DMS153 (cell line): Measurements from ENCODE around the gene PDE9A.
"Not testable (repeated sequence)": the region's sequence is repeated elsewhere in the genome, so short reads cannot be mapped to it uniquely, and the experiment has no call there.

Source experiments
- DNase-seq: peaks from one replicate; lab custom pipeline; 2025; lab: John Stamatoyannopoulos, UW

Gene PDE9A

GRCh38 chr21:42715427-42715826 is 62.0 kb downstream of the PDE9A start:
- DNase-seq, result not testable (repeated sequence)

DNA sequence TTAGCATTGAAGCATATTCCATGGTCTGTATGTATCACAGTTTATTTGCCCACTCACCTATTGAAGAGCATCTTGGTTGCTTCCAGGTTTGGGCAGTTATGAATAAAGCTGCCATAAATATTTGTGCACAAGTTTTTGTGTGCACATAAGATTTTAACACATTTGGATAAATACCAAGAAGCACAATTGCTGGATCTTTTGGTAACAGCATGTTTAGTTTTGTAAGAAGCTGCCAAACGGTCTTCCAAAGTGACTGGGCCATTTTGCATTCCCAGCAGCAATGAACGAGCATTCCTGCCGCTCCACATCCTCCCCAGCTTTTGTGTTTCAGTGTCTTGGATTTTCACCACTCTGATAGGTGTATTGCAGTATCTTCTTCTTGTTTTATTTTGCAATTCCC is 62.7 kb downstream of the PDE9A start:
- DNase-seq, result no peak

DNA sequence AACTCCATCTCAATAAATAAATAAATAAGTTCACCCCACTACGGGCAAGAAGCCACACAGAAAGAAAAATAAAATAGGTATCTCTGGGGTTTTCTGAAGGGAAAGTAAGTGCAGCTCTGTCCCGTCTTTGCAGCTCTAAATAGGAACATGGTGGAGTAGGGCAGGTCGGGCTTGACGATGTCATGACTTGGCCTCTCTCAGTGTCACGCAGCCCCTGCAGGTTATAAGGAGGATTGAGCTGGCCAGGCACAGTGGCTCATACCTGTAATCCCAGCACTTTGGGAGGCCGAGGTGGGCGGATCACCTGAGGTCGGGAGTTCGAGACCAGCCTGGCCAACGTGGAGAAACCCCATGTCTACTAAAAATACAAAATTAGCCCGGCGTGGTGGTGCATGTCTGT is 67.1 kb downstream of the PDE9A start:
- DNase-seq, result not testable (repeated sequence)

DNA sequence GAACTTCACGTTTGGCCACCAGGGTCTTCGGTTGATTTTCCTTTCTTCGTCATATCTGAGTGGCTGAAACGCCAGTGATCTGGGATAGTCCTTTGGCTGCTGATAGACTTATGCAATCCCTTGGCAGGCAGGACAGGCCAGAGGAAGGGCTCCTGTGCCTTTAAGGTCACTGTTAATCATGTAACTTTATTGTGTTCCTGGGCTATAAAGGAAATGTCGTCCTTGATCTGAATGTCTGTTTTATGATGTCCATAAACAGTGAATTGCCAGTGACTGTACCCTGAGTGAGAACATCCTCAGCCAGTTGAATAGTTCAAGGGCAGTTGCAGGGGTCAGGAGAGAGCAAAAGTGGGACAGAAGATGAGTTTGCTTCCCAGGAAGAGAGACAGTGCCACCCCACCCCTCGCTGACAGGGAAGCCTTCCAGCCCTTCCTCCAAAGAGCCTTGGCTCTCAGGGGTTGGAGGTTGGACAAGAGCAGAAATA is 68.0 kb downstream of the PDE9A start:
- no peak for DNase-seq

DNA sequence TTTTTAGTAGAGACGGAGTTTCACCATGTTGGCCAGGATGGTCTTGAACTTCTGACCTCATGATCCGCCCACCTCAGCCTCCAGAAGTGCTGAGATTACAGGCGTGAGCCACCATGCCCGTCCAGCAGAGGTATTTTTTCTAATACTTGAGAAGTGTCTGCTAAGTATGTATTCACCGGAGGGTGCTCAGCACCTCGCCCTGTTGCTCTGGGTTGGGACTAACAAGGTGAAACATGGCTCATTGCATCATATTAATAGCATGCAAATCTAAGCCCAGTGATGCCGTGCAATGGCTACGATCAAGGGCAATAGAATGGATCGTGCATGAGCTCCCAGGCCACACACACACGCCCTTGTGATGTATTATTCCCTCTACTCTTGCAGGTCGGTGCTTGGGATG is 68.7 kb downstream of the PDE9A start:
- no peak for DNase-seq

DNA sequence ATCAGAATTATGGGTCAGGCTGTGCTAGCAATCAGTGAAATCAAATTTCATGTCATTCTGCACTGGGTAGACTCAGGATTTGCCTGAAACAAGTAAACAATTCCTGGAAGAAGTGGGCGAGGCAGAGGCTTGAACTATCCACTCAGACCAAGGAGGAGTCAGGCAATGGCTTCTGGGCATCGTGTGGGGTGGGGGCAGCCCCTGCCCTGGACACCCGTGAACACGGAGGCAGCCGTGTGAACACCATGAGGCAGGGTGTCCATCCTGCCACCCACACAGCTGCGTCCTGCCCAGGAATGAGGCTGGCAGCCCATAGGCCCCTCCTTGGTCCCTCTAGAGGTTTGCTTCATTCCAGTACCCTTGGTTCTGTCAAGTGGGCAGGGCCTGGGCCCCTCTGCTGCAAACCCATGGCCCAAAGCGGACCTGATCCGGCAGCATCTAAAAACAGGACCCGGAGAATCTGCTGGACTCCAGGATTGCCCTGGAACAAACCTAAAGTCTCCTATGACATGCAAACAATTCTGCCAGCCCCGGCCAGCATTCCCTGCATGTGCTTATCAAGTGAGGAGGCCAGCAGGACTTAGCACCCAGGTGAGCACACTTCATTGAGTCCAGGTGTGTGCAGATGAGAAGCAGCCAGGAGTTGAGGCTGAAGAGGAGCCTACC is 69.5 kb downstream of the PDE9A start:
- no peak for DNase-seq

DNA sequence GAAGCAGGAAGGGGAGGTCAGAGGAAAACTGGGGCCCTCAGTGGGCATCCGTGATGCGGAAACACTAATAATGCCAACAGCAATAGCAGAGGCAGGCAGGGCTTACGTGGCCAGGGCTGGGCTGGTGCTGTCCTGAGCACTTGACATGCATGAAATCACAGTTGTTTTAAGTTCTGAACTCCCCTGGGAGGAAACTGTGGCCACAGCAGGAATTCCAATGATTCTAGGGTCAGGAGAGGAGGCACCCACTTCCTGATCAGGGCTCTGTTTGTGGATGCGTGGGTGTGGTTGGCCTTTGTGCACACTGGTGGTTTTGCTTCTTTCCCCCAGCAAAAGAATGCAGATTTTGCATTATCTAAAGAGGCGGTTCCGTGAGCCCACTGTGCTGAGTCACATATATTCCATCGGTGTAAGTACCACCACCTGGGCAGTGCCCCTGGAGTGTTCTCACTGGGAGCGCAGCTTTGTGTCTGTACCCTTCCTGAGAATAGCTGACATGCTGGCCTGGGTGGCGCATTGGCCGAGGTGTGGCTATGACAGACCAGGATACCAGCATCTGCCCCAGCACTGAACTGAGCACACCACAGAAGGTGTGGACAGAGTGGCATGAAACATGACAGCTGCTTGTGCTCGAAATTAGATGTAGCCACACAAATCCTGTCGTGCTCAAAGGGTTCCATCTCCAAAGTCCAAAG is 71.0 kb downstream of the PDE9A start:
- DNase-seq, result peak; percentile 10

DNA sequence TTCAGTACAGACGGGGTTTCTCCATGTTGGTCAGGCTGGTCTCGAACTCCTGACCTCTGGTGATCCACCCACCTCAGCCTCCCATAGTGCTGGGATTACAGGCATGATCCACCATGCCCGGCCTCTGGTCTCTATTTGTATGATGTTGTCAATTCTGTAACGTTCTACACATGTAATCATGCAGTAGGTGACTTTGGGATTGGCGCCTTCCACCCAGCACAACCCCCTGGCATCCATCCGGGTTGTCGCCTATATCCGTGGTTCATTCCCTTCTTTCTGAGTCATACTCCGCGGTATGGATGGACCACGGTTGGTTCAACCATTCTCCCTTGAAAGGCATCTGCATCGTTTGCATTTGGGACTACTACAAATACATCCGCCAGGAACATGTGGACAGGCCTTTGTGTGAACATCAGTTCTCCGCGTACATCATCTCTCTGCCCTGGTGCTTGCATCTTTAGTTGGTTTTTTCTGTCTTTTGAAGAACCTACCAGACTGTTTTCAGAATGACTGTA is 72.1 kb downstream of the PDE9A start:
- DNase-seq, result no peak

DNA sequence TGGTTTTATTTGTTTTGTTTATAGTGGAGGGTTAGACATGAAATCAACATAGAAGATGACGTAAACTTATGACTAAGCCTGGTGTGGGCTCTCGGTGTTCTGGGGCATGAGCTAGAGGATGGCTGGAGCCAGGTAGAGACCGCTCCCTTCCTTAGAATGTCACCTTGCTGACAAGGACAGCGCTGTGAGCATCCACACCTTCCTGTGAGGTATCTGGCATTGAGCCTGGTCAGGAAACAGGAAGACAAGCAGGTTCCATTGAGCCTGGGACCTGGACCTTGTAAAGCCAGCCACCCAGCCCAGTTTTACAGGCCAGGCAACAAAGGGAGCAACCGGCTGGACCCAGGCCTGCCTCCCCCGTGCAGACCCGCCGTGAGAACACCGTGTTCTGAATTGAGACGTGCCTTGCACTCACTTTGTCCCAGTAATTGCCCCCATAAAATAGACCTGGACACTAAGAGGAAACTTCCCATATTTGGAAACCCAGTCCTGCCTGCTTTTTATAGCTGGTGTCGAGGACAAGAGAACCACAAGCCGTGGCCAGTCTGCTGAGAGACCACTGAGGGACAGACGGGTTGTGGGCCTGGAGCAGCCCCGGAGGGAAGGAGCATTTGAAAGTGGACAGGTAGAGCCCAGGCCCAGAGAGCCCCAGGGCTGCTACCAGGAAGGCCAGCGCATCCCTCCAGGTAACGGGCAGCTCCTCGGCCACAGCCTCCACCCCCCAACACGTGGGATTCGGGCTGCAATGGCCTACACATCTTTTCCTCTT is 78.0 kb downstream of the PDE9A start:
- no peak for DNase-seq

DNA sequence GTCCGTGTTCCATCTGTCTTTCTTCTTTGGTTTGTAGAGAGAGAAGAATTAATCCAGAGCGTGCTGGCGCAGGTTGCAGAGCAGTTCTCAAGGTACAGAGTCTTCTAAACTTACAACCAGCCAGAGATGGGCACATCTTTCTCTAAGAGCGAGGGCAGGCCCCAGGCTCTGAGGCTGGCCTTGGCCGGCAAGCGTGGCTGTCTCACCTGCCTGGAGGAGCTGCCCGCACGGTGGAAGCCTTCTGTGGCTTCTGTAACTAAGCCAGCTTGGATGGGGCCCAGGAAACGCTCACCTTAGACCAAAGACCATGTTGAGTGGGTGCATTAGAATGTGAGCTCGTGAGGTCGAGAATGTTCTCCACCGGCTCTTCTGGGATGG is 78.6 kb downstream of the PDE9A start:
- DNase-seq, result no peak

DNA sequence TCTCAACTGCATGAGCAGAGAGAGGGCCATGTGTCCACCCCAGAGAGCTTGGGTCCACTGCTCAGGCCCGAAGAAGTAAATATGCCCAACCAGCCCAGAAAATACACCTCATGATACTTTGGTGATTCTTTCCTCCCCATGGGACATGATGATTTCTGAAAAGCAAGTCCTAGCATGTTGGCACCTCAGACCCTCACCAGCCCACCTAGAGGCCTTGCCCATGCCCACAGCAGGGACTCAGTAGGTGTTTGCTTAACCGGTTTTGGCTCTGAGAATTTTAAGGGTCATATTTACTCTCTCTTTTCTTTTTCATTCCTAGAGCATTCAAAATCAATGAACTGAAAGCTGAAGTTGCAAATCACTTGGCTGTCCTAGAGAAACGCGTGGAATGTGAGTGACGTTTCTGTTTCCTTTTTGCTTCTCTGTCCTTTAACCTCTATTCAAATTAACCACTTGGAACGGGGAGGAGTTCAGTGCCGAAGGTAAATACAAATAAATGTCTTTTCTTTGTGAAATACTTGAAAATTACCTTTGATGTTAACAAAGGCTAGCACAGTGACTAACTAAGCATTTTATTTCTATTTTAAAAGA is 79.7 kb downstream of the PDE9A start:
- DNase-seq, result no peak

DNA sequence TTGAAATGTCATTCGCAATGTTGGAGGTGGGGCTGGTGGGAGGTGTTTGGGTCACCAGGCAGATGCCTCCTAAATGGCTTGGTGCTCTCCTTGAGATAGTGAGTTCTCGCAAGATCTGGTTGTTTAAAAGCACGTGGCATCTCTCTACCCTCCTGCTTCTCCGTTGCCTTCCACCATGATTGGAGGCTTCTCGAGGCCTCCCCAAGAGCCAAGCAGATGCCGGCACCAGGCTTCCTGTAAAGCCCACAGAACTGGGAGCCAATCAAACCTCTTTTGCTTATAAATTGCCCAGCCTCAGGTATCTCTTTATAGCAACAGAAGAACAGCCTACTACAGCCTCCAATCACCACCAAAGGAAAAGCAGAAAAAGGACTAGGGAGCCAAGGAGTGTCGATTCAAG is 80.5 kb downstream of the PDE9A start:
- no peak for DNase-seq

GRCh38 chr21:42734323-42734971 is 81.0 kb downstream of the PDE9A start:
- DNase-seq, result no peak

DNA sequence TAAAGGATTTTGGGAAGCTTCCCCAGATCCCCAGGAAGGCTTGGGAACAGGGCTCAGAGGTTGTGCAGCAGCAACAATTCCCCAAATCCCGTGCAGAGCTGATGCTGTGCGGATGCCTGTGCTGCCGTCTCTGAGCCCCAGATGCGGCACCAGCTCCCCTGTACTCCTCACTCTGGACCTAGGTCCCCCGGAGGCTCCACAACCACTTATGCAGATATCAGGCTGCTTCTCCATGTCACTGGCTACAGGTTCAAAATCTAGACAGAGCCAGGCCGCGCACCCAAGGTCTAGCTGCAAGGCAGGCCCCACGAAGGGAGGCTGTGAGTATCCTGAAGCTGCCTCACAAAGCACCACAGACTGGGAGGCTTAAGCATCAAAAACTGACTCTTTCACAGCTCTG is 81.6 kb downstream of the PDE9A start:
- no peak for DNase-seq

- no peak for DNase-seq
These were observed 82.5 kb downstream of the PDE9A start for GRCh38 chr21:42735944-42736343.

DNA sequence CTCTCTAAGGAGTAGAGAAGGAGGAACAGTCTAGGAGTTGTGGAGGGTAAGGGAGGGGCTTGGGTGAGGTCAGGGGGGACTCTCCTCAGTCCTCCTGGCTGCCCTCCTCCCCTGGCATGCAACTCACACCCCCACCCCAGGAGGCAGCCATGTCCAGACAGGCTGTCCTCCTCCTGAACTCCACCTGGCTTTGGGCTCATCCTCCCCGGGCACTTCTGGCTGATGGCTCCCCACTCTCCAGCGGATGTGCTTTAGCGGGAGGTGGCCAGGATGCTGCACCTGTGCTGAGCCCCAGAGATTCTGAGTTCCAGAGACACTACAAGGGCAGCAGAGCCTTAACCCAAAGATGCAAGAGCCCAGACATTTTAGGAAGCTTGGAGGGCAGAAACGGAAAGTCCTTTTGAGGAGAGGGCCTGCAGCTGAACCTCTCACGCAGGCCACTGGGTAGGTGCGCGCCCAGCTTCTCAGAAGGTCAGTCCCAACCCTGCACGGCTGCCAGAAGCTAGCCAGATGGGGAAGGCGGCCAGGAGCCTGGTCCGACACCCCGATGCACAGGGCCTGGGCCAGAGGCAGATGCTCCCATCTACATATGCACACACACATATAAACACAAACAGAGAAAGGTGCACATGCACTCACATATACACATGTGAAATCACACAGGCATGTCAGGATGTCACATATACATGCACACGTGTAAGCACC is 83.4 kb downstream of the PDE9A start:
- DNase-seq, result no peak

GRCh38 chr21:42737951-42738590 is 84.7 kb downstream of the PDE9A start:
- peak; percentile 67 for DNase-seq

DNA sequence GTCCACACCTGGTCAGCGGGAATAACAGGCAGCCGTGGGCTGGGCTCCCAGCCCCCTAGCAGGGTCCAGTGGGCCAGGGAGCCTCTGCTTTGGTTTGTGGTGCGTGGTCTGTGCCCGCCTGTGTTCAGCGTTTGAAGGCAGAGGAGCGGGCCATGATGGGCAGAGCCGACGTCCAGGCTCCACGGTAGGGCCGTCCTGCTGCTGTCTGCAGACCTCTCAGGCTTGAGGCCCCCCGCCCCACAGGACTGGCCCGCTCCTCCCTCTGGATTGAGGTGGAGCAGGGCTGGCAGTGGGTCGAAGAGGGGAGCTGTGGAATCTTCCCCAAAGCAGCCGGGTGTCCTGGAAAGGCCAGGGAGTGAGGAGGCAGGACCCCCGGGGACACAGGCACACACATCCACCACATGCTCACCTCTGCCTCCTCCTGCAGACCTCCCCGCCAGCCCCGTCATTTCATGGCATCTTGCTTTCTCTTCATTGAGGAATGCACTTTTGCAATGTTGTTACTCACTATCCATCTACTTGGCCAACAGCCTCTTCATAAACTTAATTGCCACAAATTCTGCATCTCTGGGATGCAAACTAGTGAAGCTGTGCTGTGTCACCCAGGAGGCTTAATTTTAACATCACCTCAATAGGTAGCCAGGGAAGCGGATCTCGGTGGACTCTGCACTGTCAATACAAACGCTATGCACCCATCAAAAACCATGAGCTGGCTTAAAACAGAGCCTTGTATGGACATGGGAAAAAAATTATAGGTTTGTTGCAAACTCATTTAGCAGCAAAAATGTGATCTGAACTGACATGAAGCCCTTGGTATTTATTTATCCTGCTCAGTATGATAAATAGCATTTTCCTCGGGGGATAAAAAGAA is 85.9 kb downstream of the PDE9A start:
- no peak for DNase-seq

- DNase-seq, result no peak
These were observed 87.0 kb downstream of the PDE9A start for GRCh38 chr21:42740405-42740909.

- DNase-seq, result no peak
These were observed 87.6 kb downstream of the PDE9A start for GRCh38 chr21:42741066-42741465.
